Stomach smooth muscle (tissue), 2 donors: ENCODE measurements around the gene GP1BB.

Experiments
- H3K27ac ChIP-seq: one replicate; pipeline ENCODE4 v1.7.0; 2013; ENCODE audit warnings: mild to moderate bottlenecking, low read length, inconsistent platforms
- H3K27me3 ChIP-seq, 2 donors: one replicate each; pipeline ENCODE4 v1.7.0; 2013; ENCODE audit warnings: low read length in 2 of 2; ENCODE audit not compliant: insufficient read depth in 2 of 2, control insufficient read depth in 1 of 2
- H3K36me3 ChIP-seq, 2 donors: one replicate each; pipeline ENCODE4 v1.7.0; 2013; ENCODE audit warnings: low read length in 2 of 2; ENCODE audit not compliant: control insufficient read depth in 2 of 2, insufficient read depth in 2 of 2
- H3K4me1 ChIP-seq: one replicate; pipeline ENCODE4 v1.7.0; 2013; ENCODE audit warnings: low read length; ENCODE audit not compliant: control insufficient read depth, insufficient read depth
- H3K4me3 ChIP-seq, 2 donors: one replicate each; pipeline ENCODE4 v1.7.0; 2013; ENCODE audit warnings: low read length in 2 of 2
- H3K9ac ChIP-seq, 2 donors: one replicate each; pipeline ENCODE4 v1.7.0; 2013; ENCODE audit warnings: low read length in 2 of 2, mild to moderate bottlenecking in 1 of 2
- H3K9me3 ChIP-seq, 2 donors: one replicate each; pipeline ENCODE4 v1.7.0; 2013; ENCODE audit warnings: low read length in 2 of 2; ENCODE audit not compliant: control insufficient read depth in 2 of 2
- donor health status: healthy.
- donor health status: Pancreatic carcinoma.

GP1BB gene

DNA sequence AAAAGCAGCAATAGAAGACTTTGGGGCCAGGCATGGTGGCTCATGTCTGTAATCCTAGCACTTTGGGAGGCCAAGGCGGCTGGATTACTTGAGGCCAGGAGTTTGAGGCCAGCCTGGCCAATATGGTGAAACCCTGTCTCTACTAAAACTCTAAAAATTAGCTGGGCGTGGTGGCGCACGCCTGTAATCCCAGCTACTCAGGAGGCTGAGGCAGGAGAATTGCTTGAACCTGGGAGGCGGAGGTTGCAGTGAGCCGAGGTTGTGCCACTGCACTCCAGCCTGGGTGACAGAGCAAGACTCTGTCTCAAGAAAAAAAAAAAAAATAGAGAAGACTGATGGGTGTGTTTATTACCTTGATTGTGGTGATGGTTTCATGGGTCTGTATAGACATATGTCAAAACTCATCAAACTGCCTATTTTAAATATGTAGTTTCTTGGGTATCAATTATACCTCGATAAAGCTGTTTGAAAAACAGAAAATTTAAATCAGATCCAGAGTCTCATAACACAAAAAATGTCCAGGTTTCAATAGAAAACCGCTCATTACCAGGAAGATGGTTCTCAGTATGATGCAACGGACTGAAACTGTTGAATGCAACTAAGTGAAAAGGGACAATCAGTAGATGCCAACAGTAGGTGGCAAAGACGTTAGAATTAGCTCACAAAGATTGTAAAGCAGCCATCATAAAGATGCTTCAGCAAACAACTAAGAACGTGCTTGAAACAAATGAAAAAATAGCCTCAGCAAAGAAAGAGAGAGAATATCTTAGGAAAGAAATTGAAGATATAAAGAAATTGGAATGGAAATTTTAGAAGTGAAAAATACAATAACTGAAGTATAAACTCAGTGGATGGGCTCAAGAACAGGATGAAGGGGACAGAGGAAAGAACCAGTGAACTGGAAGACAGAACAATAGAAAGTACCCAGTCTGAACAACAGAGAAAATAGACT is 42.2 kb upstream of the GP1BB start:
- no peak overlapping the region for H3K27ac ChIP-seq
- H3K9ac ChIP-seq, result no peak overlapping the region
- peaks cover 5 to 8% of the 10 kb centered on the region in 2 donors for H3K27me3 ChIP-seq
- no peaks in the 10 kb centered on the region for H3K36me3 ChIP-seq
- no peak overlapping the region for H3K4me3 ChIP-seq
- H3K4me1 ChIP-seq, result no peaks in the 10 kb centered on the region
- H3K9me3 ChIP-seq, result no peaks in the 10 kb centered on the region

DNA sequence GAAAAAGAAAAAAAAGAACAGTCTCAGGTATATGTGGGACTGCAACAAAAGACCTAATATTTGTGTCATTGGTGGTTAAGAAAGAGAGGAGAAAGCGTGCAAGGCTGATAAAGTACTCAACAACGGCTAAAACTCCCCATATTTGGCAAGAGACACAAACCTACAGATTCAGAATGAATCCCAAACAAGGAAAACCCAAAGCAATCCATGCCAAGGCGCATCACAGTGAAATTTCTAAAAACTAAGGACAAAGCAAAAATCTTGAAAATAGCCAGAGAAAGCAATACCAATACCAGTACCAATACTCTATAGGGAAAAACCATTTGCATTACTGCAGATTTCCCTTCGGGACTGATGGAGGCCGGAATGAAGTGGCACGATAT is 41.5 kb upstream of the GP1BB start:
- H3K9me3 ChIP-seq, result no peaks in the 10 kb centered on the region
- H3K27ac ChIP-seq, result no peak overlapping the region
- H3K4me3 ChIP-seq, result no peak overlapping the region
- no peaks in the 10 kb centered on the region for H3K36me3 ChIP-seq
- H3K4me1 ChIP-seq, result no peaks in the 10 kb centered on the region
- no peak overlapping the region for H3K9ac ChIP-seq
- H3K27me3 ChIP-seq, result peaks cover 5 to 8% of the 10 kb centered on the region in 2 donors

DNA sequence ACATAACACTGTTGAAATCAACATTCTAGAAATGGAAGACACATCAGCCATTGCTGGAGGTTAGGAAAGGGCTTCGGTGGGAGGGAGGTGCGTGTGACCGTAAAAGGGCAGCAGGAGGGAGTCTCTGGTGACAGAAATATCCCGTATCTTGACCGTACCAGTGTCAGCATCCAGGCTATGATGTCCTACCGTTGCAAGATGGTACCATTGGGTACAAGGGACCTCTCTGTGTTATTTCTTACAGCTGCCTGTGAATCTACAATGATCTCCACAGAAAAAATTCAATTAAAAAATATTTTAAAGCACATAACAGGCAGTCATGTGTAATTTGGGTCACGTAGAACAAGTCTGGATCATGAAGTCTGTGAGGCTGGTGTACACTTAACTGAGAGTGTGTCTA is 36.4 kb upstream of the GP1BB start:
- H3K27ac ChIP-seq, result no peak overlapping the region
- no peak overlapping the region for H3K4me3 ChIP-seq
- peaks cover 2% of the 10 kb centered on the region in 2 donors for H3K27me3 ChIP-seq
- peaks cover 3% of the 10 kb centered on the region for H3K4me1 ChIP-seq
- H3K36me3 ChIP-seq, result no peaks in the 10 kb centered on the region
- no peaks in the 10 kb centered on the region for H3K9me3 ChIP-seq
- no peak overlapping the region for H3K9ac ChIP-seq

DNA sequence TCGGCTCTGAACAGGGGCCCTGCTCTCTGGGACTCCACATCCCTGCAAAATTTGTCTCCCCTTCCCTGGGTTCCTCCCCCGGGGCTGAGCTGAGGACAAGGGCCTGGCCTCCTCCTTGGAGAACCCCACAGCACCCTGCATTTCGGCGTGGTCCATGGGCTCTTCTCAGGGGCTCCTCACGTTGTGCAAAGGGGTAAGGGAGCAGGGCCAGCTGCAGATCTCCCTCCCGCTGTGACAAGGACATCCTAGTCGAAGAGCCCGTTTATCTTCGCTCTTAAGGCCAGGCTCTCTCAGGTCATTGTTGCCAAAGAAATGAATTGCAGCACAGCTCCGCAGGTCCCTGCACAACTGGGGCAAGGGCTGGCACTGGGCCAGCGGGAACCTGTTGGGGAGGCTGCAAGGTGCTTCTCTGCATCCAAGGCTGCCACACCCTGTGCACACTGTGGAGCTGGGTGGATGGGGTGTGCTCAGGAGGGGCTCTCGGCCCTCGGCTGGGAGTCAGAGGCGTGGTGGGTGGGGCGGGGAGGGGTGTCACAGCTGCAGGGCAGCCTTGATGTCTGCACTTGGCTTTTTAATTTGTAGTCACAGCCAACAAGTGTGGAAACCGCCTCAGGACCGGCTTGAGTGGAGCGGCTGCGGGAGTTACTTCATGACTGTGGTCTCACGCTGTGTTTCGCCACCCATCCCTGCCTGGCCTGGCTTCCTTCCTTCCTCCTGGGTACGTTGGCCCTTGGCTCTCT is 35.6 kb upstream of the GP1BB start:
- Histone ChIP-seq H3K4me3 (no peak overlapping the region), H3K9me3 (no peaks in the 10 kb centered on the region), H3K27me3 (no peaks in the 10 kb centered on the region), H3K36me3 (no peaks in the 10 kb centered on the region), H3K4me1 (peaks cover 3% of the 10 kb centered on the region), H3K9ac (no peak overlapping the region), H3K27ac (no peak overlapping the region)

DNA sequence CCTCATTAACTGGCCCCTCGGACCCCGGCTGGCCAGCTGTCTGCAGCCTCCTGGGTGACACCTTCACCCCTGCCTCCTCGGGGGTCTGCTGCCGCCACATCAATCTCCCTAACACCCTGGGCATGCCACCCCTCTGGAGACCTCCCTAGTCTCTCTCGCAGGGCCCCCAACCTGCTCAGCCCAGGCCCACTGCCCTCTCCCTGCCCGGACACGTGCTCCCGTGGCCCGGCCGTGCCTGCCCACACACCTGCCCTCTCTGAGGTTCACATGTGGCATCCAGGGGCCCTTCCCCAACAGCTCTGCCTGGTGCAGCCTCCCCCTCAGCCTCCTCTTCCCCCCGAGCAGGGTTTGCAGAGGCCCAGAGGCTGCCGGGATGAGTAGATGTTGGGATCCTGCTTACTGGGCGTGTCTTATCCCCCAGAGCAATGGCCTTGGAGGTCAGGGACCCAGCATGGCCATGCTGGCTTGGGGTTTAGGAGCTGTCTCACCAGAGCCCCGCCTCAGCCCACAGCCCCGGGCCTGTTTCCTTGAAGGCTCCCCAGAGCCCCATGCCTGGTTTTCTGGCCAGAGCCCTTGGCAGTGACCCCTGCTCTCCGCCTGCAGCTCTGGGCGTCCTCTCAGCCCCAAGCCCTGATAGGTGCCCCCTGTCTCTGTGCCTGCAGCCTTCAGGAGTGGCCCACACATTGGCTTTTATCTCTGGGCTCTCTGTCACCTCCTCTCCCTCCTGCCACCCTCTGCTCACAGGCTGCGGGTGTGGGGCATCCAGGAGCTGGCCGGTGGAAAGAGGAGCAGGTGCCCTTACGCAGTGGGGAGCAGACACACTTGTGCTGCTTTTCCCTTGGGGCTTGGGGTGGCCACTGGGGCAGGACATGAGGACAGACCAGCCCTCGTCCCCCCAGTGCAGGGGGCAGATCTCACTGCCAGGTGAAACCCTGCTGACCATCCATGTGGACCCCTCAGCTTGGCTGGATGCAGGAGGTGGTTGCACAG is 34.7 kb upstream of the GP1BB start:
- Histone ChIP-seq H3K36me3 (no peaks in the 10 kb centered on the region), H3K4me3 (no peak overlapping the region), H3K27ac (no peak overlapping the region), H3K27me3 (no peaks in the 10 kb centered on the region), H3K4me1 (peaks cover 3% of the 10 kb centered on the region), H3K9me3 (no peaks in the 10 kb centered on the region), H3K9ac (no peak overlapping the region)

DNA sequence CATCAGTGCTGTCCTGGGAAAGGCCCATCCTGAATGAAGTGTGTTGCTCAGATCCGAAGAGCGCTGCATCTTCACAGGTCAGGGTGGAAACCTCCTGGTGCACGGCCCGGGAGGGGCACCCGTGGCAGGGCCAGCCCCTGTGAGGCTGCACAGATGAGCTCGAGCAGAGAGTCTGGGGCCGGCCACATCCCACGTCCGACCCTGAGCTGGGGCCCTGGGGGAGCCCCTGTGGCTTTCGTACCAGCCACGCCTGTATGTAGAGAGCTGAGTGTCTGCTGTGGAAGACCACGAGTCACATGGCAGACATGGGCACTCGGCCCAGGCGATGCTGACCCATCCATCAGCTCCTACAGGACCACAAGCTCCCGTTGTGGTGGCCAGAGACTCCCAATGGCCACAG is 33.9 kb upstream of the GP1BB start:
- Histone ChIP-seq H3K27ac (no peak overlapping the region), H3K36me3 (no peaks in the 10 kb centered on the region), H3K9me3 (no peaks in the 10 kb centered on the region), H3K27me3 (no peaks in the 10 kb centered on the region), H3K4me3 (no peak overlapping the region), H3K4me1 (peaks cover 3% of the 10 kb centered on the region), H3K9ac (no peak overlapping the region)

DNA sequence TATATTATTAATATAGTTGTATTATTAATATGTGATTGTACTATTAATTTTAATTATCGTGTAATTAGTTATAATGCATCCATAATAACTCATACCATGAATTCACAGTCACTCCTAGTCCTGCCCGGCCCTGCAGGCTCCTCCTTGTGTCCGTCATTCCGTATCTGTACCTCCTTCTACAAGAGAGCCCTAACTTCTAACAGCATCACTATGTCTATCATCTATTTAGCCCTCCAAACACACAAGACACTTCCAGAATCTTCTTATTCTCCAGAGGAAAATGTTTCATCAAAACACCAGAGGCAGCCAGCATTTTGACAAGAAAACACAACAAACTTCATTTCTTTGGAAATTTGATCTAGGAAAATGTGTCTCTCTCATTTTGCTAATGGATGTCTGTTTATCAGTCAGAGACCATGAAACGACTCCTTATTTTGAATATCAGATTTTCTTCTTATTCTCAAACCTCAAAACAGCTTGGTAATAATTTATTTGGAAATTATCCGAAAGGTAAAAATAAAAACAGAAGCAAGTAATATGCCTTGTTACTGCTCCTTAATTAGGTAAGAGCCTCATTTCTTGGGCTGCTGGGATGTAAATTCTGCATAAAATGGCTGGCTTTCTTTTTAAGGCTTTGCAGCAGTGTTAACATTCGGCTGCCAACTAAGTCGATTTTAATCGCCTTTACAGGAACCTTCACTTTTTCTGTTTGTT is 32.2 kb upstream of the GP1BB start:
- H3K27ac ChIP-seq, result no peak overlapping the region
- peak overlapping the region in 1 of 2 donors; percentile 58 for H3K9ac ChIP-seq
- H3K4me3 ChIP-seq, result peak overlapping the region; percentile 41 to 64

DNA sequence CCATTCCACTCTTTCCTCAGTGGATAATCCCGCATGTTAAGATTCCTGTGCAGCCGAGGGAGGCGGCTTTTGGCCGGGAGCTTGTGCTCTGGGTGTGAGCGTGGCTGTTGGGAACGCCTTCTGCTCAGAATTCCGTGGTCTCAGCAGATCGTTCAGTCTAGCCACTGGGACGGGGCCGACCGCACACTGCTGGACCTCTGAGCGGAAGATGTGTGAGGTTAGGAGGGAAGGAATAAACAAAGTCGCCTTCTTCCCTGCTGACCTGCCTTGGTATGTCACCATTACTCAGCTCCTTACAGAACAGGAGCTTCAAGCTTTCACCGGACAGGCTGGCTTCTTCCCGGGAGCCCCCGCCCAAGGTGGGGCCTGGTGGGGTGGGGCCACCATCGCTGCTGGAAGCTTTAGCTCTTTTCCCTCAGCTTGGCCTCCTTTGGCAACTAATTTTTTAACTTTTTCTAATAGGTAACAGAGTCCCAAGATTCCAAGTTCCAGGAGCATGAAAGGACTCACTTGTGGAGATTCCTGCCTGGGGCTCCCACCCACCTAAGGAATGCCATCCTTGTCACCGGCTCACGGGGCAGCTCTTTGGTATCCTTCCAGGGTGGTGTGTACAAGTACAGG is 31.5 kb upstream of the GP1BB start:
- H3K4me3 ChIP-seq, result peak overlapping the region; percentile 41 to 64
- no peaks in the 10 kb centered on the region for H3K36me3 ChIP-seq
- H3K4me1 ChIP-seq, result peaks cover 3% of the 10 kb centered on the region
- peak overlapping the region in 1 of 2 donors; percentile 58 for H3K9ac ChIP-seq
- no peaks in the 10 kb centered on the region for H3K9me3 ChIP-seq
- no peaks in the 10 kb centered on the region for H3K27me3 ChIP-seq
- H3K27ac ChIP-seq, result no peak overlapping the region

More for the DNA sequence above, 32.2 kb upstream of the GP1BB start:
- Histone ChIP-seq H3K4me1 (peaks cover 3% of the 10 kb centered on the region), H3K27me3 (no peaks in the 10 kb centered on the region), H3K36me3 (no peaks in the 10 kb centered on the region), H3K9me3 (no peaks in the 10 kb centered on the region)

DNA sequence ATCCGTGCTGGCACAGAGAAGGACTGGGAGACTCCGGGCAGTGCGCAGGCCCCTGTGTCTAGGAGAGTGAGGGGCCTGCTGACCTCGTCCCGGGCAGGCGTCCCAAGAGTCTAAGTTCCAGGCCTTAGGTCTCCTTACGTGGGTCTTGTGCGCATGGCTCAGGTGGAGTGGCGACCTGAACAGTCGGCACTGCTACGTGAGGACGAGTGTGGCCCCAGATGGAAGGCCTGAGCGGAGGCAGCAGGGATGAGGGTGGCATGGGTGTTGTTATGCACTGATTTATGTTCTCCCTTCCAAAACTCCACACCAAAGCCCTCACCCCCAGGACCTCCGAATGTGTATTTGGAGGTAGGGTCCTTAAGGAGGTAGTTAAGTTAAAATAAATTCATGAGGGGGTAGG is 29.8 kb upstream of the GP1BB start:
- H3K27ac ChIP-seq, result no peak overlapping the region
- no peaks in the 10 kb centered on the region for H3K36me3 ChIP-seq
- H3K9me3 ChIP-seq, result no peaks in the 10 kb centered on the region

More for the DNA sequence above, 29.8 kb upstream of the GP1BB start:
- Histone ChIP-seq H3K4me3 (no peak overlapping the region), H3K4me1 (peaks cover 3% of the 10 kb centered on the region), H3K27me3 (no peaks in the 10 kb centered on the region), H3K9ac (no peak overlapping the region)
